MM.1S (cell line): ENCODE measurements around the gene PLCB1.

Experiments
- CTCF ChIP-seq: fragments of 300-600 bp; sonication (generic); IDR thresholded peaks from 2 replicates; pipeline ENCODE4 v1.5.1; 2016; ENCODE audit warnings: antibody characterized with exemption, low read length, mixed read lengths
- EZH2 ChIP-seq: fragments of 300-600 bp; sonication (generic); optimal IDR thresholded peaks from 2 replicates; pipeline ENCODE3; 2017; ENCODE audit warnings: low read depth, mild to moderate bottlenecking, antibody characterized with exemption, low read length, mixed read lengths
- EZH2phosphoT487 ChIP-seq: fragments of 300-600 bp; sonication (generic); IDR thresholded peaks from 2 replicates; pipeline ENCODE4 v1.6.1; 2018; ENCODE audit warnings: antibody characterized with exemption, low read length

- TF ChIP-seq EZH2phosphoT487 (no peak), CTCF (no peak), EZH2 (no peak)
Observed at GRCh38 chr20:8216375-8217200, 84.5 kb downstream of the PLCB1 start.
